HCT116 (cell line): ENCODE results near the gene PRKCZ. TPM values are rescaled to one million over a fixed set of nuclear protein-coding genes. Genes with fewer than 3 reads are reported as not detected.

Experiments
- ATAC-seq: fragments of 200-7000 bp; cut with Tn5 transposase; 2 replicates; pipeline ENCODE4 v1.9.1; 2020; ENCODE audit warnings: mild to moderate bottlenecking, moderate library complexity
- BruUV-seq: library from RNA; stranded (reverse); fragments of 400-500 nt; replicated peaks from 2 replicates; lab custom pipeline; 2021; lab: Mats Ljungman, UMichigan
- CTCF ChIA-PET: fragments of 300-600 bp; sonication (Branson Sonifier 250); formaldehyde crosslinking; loops from one replicate; lab custom pipeline; 2021; ENCODE audit warnings: antibody characterized with exemption; lab: Charles Lee
- POLR2A ChIA-PET: fragments of 300-600, 350-600 bp; sonication (Branson Sonifier 250); formaldehyde crosslinking; loops from one replicate; lab custom pipeline; 2021; ENCODE audit warnings: antibody characterized with exemption; lab: Charles Lee
- RAD21 ChIA-PET, 2 experiments: fragments of 300-600 bp; sonication (Branson Sonifier 250); formaldehyde crosslinking; loops; one replicate each; lab custom pipeline; 2023; ENCODE audit warnings: low total read pairs in 2 of 2; ENCODE audit not compliant: uncharacterized antibody in 2 of 2, unreplicated experiment in 2 of 2, low non-redundant PET in 1 of 2; lab: Charles Lee
- DNase-seq: peaks from one replicate; pipeline ENCODE4 v3.0.0-alpha.2; 2010; ENCODE audit warnings: low read depth, low spot score
- H2AFZ ChIP-seq: fragments of 200-600 bp; shearing (Covaris generic), sonication (generic); 2 replicates; pipeline ENCODE4 v1.6.1; 2017; ENCODE audit warnings: low read depth, mixed run types, mixed read lengths, antibody characterized with exemption, low read length; ENCODE audit not compliant: poor library complexity, severe bottlenecking
- H3K27ac ChIP-seq: 2 replicates; pipeline ENCODE4 v1.5.1; 2012; ENCODE audit warnings: low read depth, low read length
- H3K27me3 ChIP-seq: fragments of 200-600 bp; sonication (generic); 2 replicates; pipeline ENCODE4 v1.6.1; 2016; ENCODE audit warnings: mixed run types, low read length, mixed read lengths; ENCODE audit not compliant: insufficient read depth
- H3K36me3 ChIP-seq, 2 experiments: fragments of 200-500 bp in 1 of 2; fragments of 200-600 bp in 1 of 2; sonication (Bioruptor generic) in 1 of 2; sonication (generic) in 1 of 2; 2 replicates each; pipeline versions ENCODE4 v1.5.1 to v1.6.1; 2014 to 2016; ENCODE audit warnings: low read length in 2 of 2, inconsistent platforms in 1 of 2, mixed read lengths in 1 of 2, mixed run types in 1 of 2; ENCODE audit not compliant: insufficient read depth in 2 of 2, control insufficient read depth in 1 of 2
- H3K4me1 ChIP-seq, 2 experiments: fragments of 200-600 bp in 1 of 2; sonication (generic) in 1 of 2; 2 replicates each; pipeline versions ENCODE4 v1.5.1 to v1.6.1; 2012 to 2017; ENCODE audit warnings: low read length in 2 of 2, inconsistent platforms in 1 of 2, mild to moderate bottlenecking in 1 of 2, mixed read lengths in 1 of 2, mixed run types in 1 of 2, moderate library complexity in 1 of 2; ENCODE audit not compliant: insufficient read depth in 2 of 2, control insufficient read depth in 1 of 2
- H3K4me2 ChIP-seq: fragments of 200-600 bp; sonication (generic); 2 replicates; pipeline ENCODE4 v1.6.1; 2017; ENCODE audit warnings: mixed run types, low read length, mixed read lengths
- H3K4me3 ChIP-seq, 2 experiments: fragments of 200-600 bp in 1 of 2; sonication (generic) in 1 of 2; replicated peaks in 1 of 2; 2 replicates each; pipeline ENCODE4 v1.5.1; 2011 to 2016; ENCODE audit warnings: low read length in 2 of 2, control low read depth in 1 of 2, low read depth in 1 of 2, mild to moderate bottlenecking in 1 of 2, mixed read lengths in 1 of 2, mixed run types in 1 of 2
- H3K79me2 ChIP-seq: fragments of 200-600 bp; sonication (generic); 2 replicates; pipeline ENCODE4 v1.6.1; 2017; ENCODE audit warnings: mild to moderate bottlenecking, mixed run types, low read length, moderate library complexity, mixed read lengths; ENCODE audit not compliant: insufficient read depth
- H3K9ac ChIP-seq: fragments of 200-600 bp; sonication (generic); 2 replicates; pipeline ENCODE4 v1.6.1; 2016; ENCODE audit warnings: low read length, mixed read lengths
- H3K9me2 ChIP-seq: fragments of 200-600 bp; sonication (generic), shearing (Covaris generic); 2 replicates; pipeline ENCODE4 v1.6.1; 2017; ENCODE audit warnings: mixed run types, mild to moderate bottlenecking, moderate library complexity; ENCODE audit not compliant: insufficient read depth
- H3K9me3 ChIP-seq, 2 experiments: fragments of 200-500 bp in 1 of 2; fragments of 200-600 bp in 1 of 2; sonication (Bioruptor generic) in 1 of 2; sonication (generic) in 1 of 2; 2 replicates each; pipeline ENCODE4 v1.6.1; 2014 to 2017; ENCODE audit warnings: low read length in 2 of 2, mixed read lengths in 2 of 2, inconsistent platforms in 1 of 2, low read depth in 1 of 2, mild to moderate bottlenecking in 1 of 2, mixed run types in 1 of 2, moderate library complexity in 1 of 2; ENCODE audit not compliant: control insufficient read depth in 1 of 2, insufficient read depth in 1 of 2
- H4K20me1 ChIP-seq: fragments of 200-600 bp; sonication (generic), shearing (Covaris generic); 2 replicates; pipeline ENCODE4 v1.6.1; 2017; ENCODE audit warnings: mixed run types, mild to moderate bottlenecking, moderate library complexity; ENCODE audit not compliant: insufficient read depth
- CTCF ChIP-seq, 3 experiments: fragments of 200-600 bp in 1 of 3; sonication (generic) in 1 of 3; IDR thresholded peaks in 2 of 3; conservative IDR thresholded peaks in 1 of 3; 2 replicates each; pipeline ENCODE4 v1.5.1; 2012 to 2017; ENCODE audit warnings: low read depth in 2 of 3, low read length in 2 of 3, antibody characterized with exemption in 1 of 3, borderline replicate concordance in 1 of 3, control low read depth in 1 of 3, mild to moderate bottlenecking in 1 of 3, mixed read lengths in 1 of 3, mixed run types in 1 of 3, moderate library complexity in 1 of 3; ENCODE audit not compliant: insufficient read depth in 1 of 3
- EGR1 ChIP-seq: IDR thresholded peaks from 2 replicates; pipeline ENCODE4 v1.6.1; 2012; ENCODE audit warnings: low read depth
- EZH2phosphoT487 ChIP-seq: fragments of 200-600 bp; IDR thresholded peaks from 2 replicates; pipeline ENCODE4 v1.6.1; 2018; ENCODE audit warnings: antibody characterized with exemption, borderline replicate concordance
- POLR2A ChIP-seq: IDR thresholded peaks from 2 replicates; pipeline ENCODE4 v1.7.0; 2011; ENCODE audit warnings: borderline replicate concordance; ENCODE audit not compliant: insufficient read depth, insufficient read length; ENCODE audit errors: extremely low read depth
- YY1 ChIP-seq: IDR thresholded peaks from 2 replicates; pipeline ENCODE4 v1.6.1; 2011; ENCODE audit warnings: low read length, low read depth, moderate library complexity, mild to moderate bottlenecking; ENCODE audit not compliant: insufficient replicate concordance; ENCODE audit errors: extremely low read depth
- intact Hi-C: fragments of 100-400 bp; cut with micrococcal nuclease; formaldehyde crosslinking; loops from 2 replicates; pipeline ENCODE4 v1.10.0; 2022
- total RNA-seq: library from RNA; stranded (reverse); gene quantifications from one replicate; pipeline ENCODE4 v1.2.1, GENCODE V29; 2021; ENCODE audit not compliant: unreplicated experiment
- TF ChIP-seq, protein P1 (sequence below): IDR thresholded peaks from 2 replicates; pipeline ENCODE4 v1.6.1; 2012

The PRKCZ gene
- total RNA-seq, 1 experiment from 2014 or later: 46.8 TPM

GRCh38 chr1:2193514-2194281 lies 143.5 kb downstream of the PRKCZ start:
- ATAC-seq: no peak
- H3K9me2 ChIP-seq: no peaks in the 10 kb centered on the region
- CTCF ChIA-PET: interaction anchor here (1.8 to 8.1 kb wide), 2 partner anchors 122 to 187 kb away, joined by 18 to 271 read pairs; no protein-coding TSS in a partner anchor
- TF ChIP-seq, protein P1, sequence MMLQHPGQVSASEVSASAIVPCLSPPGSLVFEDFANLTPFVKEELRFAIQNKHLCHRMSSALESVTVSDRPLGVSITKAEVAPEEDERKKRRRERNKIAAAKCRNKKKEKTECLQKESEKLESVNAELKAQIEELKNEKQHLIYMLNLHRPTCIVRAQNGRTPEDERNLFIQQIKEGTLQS: no peak
- TF ChIP-seq EGR1: no peak
- TF ChIP-seq CTCF (IDR thresholded peaks at IDR 0.05 in 2 of 3, conservative IDR thresholded peaks at IDR 0.05 in 1 of 3; ENCODE audit: borderline replicate concordance in 1 of 3, insufficient read depth in 1 of 3, low read depth in 2 of 3, low read length in 2 of 3): no peak
- no peak for TF ChIP-seq YY1
- no peak for TF ChIP-seq POLR2A
- no peak for TF ChIP-seq EZH2phosphoT487
- TF ChIP-seq, all 23 proteins: peak for 0
- H3K9ac ChIP-seq: peak overlapping the region; percentile 65
- H3K4me2 ChIP-seq: peak overlapping the region; percentile 89
- no TSS peak for BruUV-seq
- H3K36me3 ChIP-seq: no peaks in the 10 kb centered on the region
- no peaks in the 10 kb centered on the region for H4K20me1 ChIP-seq
- ChIA-PET RAD21 (interaction anchor here (2.1 to 3.0 kb wide), 2 partner anchors 188 kb away, joined by 32 to 33 read pairs; no protein-coding TSS in a partner anchor), POLR2A (no interaction called here)
- peak overlapping the region; percentile 64 for H3K27ac ChIP-seq
- intact Hi-C loops: no loop called here
- H3K27me3 ChIP-seq: no peaks in the 10 kb centered on the region
- peaks cover 14% of the 10 kb centered on the region for H3K79me2 ChIP-seq
- no peak overlapping the region for H2AFZ ChIP-seq
- no peak for DNase-seq
- H3K9me3 ChIP-seq: no peaks in the 10 kb centered on the region
- H3K4me3 ChIP-seq: peak overlapping the region; percentile 62 to 64
- peaks cover 20 to 43% of the 10 kb centered on the region in 2 experiments for H3K4me1 ChIP-seq
